Stimulated activated CD4-positive, alpha-beta T cell treated with anti-CD3 and anti-CD28 coated beads, Interleukin-2, amount 100 ng/mL, for 24 hours (primary cell): ENCODE measurements around the gene CHRNA7.
"Not testable (repeated sequence)": the region's sequence is repeated elsewhere in the genome, so short reads cannot be mapped to it uniquely, and the experiment has no call there.

Experiments
- DNase-seq, 2 donors: peaks; one replicate each; pipeline ENCODE4 v3.0.0-alpha.2; 2020

Gene CHRNA7

GRCh38 chr15:32196206-32196605, 165.9 kb downstream of the CHRNA7 start:
- DNase-seq = not testable (repeated sequence)

- DNase-seq = not testable (repeated sequence)
Observed at GRCh38 chr15:32198938-32199337, 168.6 kb downstream of the CHRNA7 start.

GRCh38 chr15:32209081-32209480, 178.8 kb downstream of the CHRNA7 start:
- DNase-seq = not testable (repeated sequence)

- DNase-seq = no peak
Observed at GRCh38 chr15:32218666-32219065, 188.4 kb downstream of the CHRNA7 start.
